HG03135 (cell line): ENCODE results near the gene STARD13.
"Not testable (repeated sequence)": the region's sequence is repeated elsewhere in the genome, so short reads cannot be mapped to it uniquely, and the experiment has no call there.

Experiments
- ATAC-seq: cut with Tn5 transposase; IDR thresholded peaks from one replicate; pipeline ENCODE4 v1.9.1; 2021; ENCODE audit warnings: mild to moderate bottlenecking, moderate library complexity; ENCODE audit not compliant: unreplicated experiment

Gene STARD13

DNA sequence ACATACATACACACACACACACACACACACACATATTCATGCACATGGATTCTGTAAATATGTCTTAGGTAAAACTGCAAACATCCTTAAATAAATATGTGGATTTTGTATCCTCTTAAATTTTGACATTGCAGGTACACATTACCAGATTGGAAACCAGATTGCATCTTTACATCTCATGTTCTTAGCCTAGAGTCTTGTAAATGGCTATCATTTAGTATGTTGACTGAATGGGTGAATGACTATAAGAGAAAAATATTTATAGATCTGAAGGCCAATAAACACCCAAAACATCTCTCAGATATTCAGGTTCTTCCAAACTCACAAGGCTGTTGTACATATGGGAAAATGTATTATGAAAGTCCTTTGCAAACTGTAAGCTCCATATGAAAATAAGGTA, 104.3 kb downstream of the STARD13 start:
- no peak for ATAC-seq

DNA sequence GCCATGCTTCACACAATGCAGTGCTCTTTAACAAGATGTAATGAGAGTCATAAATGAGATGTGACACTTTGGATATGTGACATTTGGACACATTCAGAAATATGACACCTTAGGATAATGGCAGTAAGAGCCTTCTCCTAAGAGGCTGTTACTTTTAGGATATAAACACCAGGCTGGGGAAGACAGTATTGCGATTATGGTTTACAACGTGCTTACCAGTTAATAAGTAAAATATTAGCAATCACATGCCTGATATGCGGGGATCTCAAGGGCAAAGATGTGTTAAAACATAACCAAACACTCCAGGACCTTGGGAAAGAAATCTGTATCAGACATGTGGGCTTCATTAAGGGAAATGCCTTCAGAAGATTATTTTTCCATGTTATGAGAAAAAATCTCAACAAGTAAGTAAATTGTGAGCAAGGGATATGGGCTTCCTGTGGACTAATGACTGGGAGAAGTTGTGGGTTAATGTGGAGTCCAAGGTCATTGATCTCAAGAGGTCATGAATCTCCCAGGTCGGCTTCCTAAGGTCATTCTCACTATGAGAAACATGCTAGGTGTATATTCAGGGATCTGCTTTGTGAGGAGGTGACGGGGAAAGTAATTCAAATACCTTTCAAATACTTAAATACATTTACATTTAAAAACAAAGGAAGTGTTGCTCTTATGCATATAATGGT, 105.3 kb downstream of the STARD13 start:
- no peak for ATAC-seq

DNA sequence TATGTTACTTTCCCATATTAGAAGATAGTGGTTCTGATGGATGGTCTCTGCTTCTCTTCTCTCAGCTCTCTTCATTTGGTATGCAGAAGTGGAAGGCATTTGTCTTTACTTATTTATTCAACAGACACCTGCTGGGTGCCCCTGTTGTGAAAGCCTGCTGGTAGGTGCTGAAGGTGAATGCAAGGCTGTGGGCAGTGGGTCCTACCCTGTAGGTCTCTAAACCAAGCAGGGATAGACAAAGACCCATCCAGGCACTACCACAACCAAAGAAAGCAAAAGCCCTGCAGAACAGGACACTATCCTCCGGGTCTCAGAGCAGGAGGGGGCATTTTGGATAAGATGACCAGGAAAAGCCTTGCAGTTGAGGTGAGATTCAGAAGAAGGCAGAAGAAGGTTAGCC, 106.1 kb downstream of the STARD13 start:
- ATAC-seq, result no peak

DNA sequence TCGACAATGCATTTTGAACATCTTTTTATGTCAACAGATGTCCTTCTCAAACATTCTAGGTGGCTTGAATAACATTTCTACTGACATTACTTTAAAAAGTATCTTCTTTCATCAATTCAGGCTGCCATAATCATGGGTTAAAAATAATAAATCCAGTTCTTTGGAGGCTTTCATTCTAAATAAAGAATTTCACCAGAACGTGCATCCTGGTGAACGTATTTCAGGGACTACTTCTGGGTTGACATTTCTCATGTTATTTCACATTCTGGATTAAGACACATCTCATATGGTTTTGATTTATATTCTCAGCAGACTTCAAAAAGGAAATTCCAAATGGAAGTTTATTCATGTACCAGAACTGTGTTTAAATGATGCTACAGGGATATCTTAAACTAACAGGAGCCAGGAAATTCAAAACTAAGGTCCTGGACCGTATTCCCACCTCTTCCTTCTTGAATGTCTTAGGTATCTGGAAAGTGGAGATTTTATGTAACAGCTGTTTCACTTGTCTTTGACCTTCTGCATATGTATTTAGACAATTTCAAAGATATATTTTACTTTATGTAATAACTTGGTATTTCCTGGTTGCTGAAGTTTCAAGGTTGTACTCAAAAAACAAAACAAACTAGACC, 107.2 kb downstream of the STARD13 start:
- ATAC-seq, result no peak

DNA sequence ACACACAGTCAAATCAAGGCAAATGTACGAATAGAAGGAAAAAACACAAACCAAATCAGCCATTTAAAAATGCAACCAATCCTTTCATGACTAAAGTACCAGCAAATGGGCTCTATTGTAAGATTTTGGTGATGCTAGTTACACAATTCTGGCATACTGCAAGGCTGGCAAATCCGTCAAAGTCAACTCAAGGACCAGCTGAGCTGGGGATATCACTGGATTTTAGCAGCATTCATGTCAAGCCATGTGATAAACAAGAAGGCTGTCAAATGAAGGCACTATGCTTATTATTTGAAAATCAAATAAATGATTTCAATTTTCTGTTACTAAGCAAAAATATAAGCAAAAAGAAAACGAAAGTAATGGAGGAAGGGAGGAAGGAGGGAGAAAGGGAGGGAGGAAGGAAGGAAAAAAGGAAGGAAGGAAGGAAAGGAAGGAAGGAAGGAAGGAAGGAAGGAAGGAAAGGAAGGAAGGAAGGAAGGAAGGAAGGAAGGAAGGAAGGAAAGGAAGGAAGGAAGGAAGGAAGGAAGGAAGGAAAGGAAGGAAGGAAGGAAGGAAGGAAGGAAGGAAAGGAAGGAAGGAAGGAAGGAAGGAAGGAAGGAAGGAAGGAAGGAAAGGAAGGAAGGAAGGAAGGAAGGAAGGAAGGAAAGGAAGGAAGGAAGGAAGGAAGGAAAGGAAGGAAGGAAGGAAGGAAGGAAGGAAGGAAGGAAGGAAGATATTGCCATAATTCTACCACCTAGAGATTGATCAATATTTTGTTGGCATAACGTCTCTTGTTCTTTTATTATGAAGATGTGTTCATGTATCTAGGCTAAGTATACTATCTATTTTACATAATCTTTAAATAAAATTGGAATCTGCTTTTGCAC, 108.0 kb downstream of the STARD13 start:
- ATAC-seq, result not testable (repeated sequence)

DNA sequence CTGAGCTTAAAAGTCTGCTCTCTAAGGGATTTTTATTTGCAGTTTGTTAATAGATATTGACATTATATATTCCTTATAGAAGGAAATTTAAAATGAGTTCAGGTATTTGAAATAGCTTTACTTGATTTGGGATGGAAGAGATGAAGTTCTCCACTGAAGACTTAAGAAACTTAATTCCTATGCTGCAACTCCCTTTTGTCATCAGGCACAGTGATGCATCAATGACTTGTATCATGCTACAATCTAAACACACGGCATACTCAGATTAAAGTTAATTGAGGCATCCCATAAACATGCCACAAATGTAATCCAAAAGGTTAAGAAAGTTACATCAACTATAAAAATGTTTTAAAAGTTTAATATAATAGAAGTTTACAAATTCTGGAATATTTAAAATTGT, 109.0 kb downstream of the STARD13 start:
- no peak for ATAC-seq

DNA sequence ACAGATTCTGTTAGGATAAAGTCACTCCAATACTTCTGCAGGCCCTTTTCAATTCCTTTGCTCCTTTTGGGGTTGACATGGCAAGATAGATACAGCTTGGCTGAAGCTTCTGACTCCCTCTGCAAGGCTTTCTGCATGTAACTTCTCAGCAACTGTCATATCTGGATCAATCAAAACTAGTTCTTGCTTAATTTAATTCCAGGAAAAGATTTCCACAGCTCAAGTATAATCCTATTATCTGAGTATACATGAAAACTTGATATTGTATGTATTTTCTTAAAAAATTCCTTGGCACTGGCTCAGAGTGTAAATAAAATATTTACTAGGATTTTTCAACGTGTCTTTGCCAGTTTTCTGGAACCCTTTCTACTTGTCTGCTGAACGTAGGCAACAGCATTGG, 109.6 kb downstream of the STARD13 start:
- no peak for ATAC-seq

DNA sequence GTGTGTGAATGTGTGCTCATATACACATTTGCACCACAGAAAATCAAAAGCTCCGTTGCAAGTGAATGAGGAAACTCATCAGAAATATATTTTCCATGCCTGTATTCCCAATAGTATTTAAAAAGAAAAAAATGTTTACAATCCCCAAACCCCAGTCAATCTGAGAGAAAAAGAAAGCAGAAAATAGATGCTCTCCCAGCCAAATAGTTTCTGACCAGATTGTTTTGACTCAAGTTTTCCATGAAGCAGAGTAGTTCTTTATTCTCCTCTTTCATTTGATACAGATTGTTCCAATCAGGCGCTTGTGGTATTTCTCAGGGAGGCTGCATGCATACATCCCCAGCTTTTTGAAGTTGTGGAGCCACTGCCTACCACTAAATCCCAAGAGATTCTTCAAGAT, 110.6 kb downstream of the STARD13 start:
- no peak for ATAC-seq

DNA sequence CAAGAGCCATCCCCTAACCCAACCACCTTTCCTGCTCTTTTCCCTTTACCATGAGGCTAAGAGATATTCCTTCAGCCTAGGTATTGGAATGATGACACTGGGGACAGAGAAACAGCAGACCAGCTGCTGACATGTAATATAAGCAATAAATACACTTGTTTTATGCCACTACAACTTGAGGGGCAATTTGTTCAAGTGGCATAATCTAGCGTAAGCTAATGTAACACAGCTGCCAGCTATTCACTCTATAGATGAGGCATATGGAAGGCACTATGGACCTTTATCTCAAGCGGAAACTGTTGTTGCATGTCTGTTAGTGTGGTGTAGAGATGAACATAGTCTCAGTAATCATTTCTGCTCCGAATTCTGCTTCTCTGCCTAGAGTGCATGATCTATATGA, 111.1 kb downstream of the STARD13 start:
- ATAC-seq, result no peak

DNA sequence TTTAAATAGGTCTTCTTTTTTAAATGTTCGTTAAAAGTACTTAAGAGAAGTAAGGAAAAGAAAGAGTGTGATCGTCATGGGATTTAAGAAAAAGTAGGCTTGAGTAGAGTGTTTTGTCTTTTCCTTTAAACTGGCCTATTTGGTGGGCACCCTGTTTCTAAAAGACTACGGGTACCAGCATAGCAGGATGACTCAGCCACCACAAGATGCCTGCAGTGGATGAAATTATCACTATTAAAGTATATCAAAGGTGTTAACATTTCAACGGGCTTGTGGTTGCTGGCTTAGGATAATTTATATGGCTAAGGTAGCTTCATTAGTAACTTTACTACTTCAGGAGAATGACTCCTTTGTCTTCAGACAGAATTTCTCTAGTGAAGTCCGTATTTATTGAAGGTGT, 112.6 kb downstream of the STARD13 start:
- ATAC-seq, result no peak

DNA sequence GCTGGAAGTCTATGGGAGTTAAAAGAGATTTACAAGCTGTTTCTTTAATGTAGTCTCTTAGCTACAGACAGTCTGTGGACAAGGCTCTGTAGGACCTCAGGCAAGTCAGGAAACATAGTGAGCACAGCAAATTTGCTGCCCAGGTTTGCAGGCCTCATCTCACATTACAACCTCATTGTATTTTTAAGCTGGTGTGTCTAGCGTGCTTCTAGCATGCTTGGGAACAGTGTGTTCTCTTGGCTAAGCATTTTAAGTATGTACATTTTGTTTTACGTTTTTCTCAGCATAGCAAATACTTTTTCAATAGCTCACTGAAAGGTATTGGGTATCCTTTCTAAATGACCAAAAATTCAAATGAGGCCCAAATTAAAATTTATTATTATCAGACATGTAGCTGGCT, 113.2 kb downstream of the STARD13 start:
- no peak for ATAC-seq

DNA sequence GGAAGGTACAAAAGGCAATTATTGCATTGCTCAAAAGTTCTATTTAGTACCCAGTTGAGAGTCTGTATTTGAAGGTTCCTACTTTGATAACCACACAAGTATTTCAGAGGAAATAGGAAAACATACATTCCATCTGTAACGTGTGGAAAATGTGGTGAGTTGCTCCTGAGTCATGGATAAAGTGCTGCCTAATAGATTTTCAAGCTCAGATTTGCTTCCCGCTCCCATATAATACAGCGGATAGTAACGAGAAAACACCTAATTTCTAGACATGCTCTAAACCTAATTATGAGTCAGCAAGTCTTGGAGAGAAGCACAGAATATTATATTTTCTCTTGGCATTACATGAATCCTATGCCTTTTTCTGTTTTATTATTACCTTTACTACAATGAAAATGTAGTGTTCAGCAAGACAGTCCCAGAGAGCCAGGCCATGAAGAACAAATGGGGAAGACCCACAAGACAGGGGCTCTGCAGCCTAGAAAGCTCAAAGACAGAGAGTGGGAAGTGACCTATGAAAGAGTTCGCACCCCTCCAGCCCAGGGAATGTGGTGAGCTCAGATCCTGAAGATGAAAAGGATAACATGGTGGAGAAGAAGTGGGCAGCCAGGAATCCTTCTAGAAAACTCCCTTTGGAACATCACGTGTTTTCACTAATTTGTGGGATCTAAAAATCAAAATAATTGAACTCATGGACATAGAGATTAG, 116.1 kb downstream of the STARD13 start:
- ATAC-seq, result no peak

DNA sequence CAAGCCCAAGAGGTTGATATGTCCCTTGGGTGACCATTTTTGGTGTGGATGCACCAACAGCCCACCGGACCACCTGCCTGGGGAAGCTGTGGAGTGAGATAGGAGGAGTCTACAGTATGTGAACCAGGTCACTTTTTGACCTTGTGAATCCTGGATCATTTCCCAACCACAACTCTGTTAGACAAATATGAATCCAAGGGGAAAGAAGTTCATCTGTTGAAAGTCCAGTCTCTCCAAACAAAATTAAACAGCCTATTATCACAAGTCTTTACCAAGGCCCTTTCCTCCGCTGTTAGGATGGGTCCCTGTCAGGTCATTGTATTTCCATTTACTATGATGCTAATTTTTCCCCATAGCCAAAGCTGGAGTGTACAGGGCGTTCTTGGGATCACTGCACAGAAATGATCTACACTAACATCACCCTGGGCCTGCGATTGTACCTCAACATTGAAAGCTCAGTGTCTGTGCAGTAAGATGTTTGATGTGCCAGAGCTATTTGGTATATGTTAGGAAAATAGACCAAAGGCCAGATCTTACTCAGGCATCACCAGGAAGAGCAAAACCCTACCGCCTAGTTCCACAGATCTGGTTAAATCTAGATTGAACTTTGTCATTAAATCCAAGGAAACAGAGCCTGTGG, 117.1 kb downstream of the STARD13 start:
- no peak for ATAC-seq

DNA sequence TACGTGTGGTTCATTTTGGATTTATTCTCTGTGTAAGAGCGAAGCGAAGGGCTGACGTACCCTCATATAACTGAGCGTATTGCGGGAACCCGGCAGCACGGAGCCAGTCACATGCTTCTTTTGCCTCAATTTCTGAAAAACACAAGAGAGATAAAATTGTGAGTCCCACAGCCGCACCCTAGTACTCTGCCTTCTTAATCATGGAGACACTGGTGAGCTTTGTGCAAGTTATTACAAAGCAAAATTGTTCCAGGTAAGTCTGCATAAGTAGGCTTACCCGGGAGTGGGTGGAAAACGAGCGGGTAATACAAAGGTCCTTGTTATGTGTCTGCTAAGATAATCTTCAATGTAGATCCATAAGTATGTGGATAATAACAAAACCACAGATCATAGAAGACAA, 118.1 kb downstream of the STARD13 start:
- no peak for ATAC-seq

DNA sequence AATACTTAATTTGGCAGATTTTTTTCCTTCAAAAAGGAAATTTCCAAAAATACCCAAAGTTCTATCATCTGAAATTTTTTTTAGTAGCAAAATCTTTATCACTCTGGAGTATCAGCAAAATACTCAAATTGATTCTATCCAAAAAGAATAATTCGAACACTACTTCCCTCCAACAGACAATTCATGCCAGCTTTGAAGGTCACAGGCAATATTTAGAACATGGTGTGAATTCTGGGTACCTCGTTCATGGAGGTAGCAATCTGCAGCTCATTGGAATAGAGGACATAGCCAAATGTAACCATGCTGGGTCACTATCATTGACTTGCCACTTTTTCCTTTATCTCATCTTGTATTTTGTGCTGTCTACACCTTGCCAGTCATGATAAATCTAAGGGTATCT, 119.8 kb downstream of the STARD13 start:
- no peak for ATAC-seq

DNA sequence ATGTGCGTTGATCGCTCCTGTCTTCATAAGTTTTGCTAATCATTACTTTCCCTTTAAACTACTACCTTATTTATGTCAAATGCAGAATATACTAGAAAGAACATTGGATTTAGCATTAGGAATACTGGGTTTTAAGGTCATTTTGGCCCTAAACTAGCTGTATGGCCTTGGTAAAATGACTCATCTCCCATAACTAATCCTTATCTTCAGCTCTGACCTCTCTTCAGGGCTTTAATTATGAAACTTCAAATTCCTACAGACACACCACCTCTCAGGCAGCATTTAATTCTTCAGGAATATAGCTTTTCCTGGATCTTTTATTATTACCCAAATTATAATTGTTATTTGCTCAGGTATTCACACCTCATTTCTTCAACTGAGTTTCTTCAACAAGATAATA, 121.2 kb downstream of the STARD13 start:
- ATAC-seq, result no peak

DNA sequence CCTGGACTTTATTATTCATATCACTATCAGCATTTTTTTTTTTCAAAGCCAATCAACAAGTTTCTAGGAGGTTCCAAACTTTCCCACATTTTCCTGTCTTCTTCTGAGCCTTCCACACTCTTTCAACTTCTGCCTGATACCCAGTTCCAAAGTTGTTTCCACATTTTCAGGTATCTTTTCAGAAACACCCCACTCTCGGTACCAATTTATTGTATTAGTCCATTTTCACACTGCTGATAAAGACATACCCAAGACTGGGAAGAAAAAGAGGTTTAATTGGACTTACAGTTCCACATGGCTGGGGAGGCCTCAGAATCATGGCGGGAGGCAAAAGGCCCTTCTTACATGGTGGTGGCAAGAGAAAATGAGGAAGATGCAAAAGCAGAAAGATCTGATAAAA, 122.8 kb downstream of the STARD13 start:
- not testable (repeated sequence) for ATAC-seq

DNA sequence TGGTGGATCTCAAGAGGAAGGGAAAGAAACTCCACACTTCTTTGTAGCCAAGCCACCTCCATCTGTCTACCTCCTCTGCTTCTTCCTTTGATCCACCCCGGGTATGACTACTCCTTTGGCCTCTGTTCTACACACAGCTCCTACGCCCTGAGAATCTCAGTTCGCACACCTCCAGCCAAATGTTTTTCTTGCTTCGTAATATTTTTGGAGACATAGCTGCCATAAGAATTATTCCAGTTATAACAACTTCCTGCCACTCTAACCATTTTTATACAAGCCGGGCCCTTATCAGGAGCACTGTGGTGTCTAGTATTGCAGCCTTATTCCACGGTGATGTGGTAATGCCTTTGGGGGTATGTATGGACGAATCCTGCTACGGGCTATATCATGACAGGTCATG, 126.7 kb downstream of the STARD13 start:
- ATAC-seq, result no peak

DNA sequence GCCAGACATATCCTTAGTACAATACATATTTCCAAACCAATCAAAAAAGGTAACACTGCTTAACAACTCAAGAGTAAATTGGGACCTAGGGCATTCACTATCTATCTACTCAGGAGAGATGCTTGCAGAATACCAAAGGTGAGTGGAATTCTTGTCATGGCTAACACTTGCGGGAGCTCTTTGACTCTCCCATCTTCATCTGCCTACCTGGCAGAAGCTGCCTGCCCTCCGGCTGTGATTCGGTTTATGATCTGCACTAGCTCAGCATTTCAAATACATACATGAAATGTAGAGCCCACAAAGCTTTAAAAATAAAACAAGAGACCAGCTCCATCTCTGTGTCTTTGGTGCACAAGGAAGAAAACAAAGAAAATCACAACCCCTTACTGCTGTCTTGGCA, 127.3 kb downstream of the STARD13 start:
- ATAC-seq, result no peak

DNA sequence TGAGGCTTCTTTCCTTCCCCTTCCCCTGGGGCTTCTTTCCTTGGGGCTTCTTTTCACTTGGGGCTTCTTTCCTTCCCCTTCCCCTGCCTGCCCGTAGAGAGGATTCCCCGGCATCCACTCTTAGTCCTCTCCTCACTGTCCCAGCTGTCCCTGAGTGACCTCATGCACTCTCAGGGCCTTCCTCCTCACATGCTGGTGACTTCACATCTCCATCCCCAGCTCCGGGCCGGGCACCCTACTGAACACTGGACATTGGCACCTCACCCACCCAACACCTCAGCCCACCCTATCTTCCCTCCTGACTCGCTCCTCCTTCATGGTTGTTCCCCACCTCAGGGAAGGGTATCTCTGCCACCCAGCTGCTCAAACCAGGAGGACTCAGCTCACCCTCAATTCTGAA, 130.6 kb downstream of the STARD13 start:
- ATAC-seq, result no peak
